ENCODE data around the gene NAPG.
"Not testable (repeated sequence)": the region's sequence is repeated elsewhere in the genome, so short reads cannot be mapped to it uniquely, and the experiment has no call there.

Gene NAPG

GRCh38 chr18:10525697-10526560 lies at the start of gene NAPG:
Gene NAPG (plus strand): TSS chr18:10526027. CDS start chr18:10526103, 76 bp downstream.
- DNase-seq, result peak; percentile 85

- no peak for DNase-seq
Observed at GRCh38 chr18:10476338-10476791, 49.5 kb upstream of the NAPG start.

- DNase-seq, result no peak
Observed at GRCh38 chr18:10477121-10477862, 48.5 kb upstream of the NAPG start.

GRCh38 chr18:10477863-10478260 lies 48.0 kb upstream of the NAPG start:
- DNase-seq, result no peak

GRCh38 chr18:10481831-10482230 lies 44.0 kb upstream of the NAPG start:
- DNase-seq, result no peak

GRCh38 chr18:10482363-10482984 lies 43.4 kb upstream of the NAPG start:
- no peak for DNase-seq

GRCh38 chr18:10482985-10483949 lies 42.6 kb upstream of the NAPG start:
- DNase-seq, result no peak

- no peak for DNase-seq
Observed at GRCh38 chr18:10485475-10485874, 40.4 kb upstream of the NAPG start.

GRCh38 chr18:10486362-10486761 lies 39.5 kb upstream of the NAPG start:
- DNase-seq, result no peak

- DNase-seq, result no peak
Observed at GRCh38 chr18:10487154-10487553, 38.7 kb upstream of the NAPG start.

- DNase-seq, result no peak
Observed at GRCh38 chr18:10488017-10488416, 37.8 kb upstream of the NAPG start.

GRCh38 chr18:10490401-10491165 lies 35.2 kb upstream of the NAPG start:
- DNase-seq, result peak; percentile 9

GRCh38 chr18:10495936-10496335 lies 29.9 kb upstream of the NAPG start:
- DNase-seq, result no peak

- no peak for DNase-seq
Observed at GRCh38 chr18:10497206-10497749, 28.5 kb upstream of the NAPG start.

- no peak for DNase-seq
Observed at GRCh38 chr18:10499230-10499629, 26.6 kb upstream of the NAPG start.

- no peak for DNase-seq
Observed at GRCh38 chr18:10500038-10500437, 25.8 kb upstream of the NAPG start.

GRCh38 chr18:10504723-10505122 lies 21.1 kb upstream of the NAPG start:
- DNase-seq, result no peak

GRCh38 chr18:10505892-10506291 lies 19.9 kb upstream of the NAPG start:
- not testable (repeated sequence) for DNase-seq

GRCh38 chr18:10508591-10508990 lies 17.2 kb upstream of the NAPG start:
- DNase-seq, result no peak

GRCh38 chr18:10511236-10511635 lies 14.6 kb upstream of the NAPG start:
- DNase-seq, result no peak

GRCh38 chr18:10514082-10514481 lies 11.7 kb upstream of the NAPG start:
- DNase-seq, result no peak
